ENCODE measurements around the gene SACS. TPM values are rescaled to one million over a fixed set of nuclear protein-coding genes. Genes with fewer than 3 reads are reported as not detected.

Gene SACS
- total and polyA plus RNA-seq, 2 of the 8 experiments (the other 6 are each of a cell fraction or from before 2014, with no cell fraction given), result 11.0 to 54.2 TPM

GRCh38 chr13:23330356-23330755, 103.1 kb downstream of the SACS start (continued):
- no peak for TF ChIP-seq HDAC6 (IDR thresholded peaks at IDR 0.05; ENCODE audit: low read depth, low read length)
- TF ChIP-seq EZH2 (IDR thresholded peaks at IDR 0.05; ENCODE audit: low read depth, low read length, severe bottlenecking), result no peak
- no peak for TF ChIP-seq TAF1 (IDR thresholded peaks at IDR 0.05; ENCODE audit: low read depth, low read length)

Data from H1 (cell line).